GM06990 (cell line): ENCODE data around the gene PDZD2.

Experiments used
- DNase-seq: peaks from one replicate; pipeline ENCODE4 v3.0.0-alpha.2; 2011; ENCODE audit not compliant: insufficient read length; ENCODE audit errors: extremely low read depth
- H3K27me3 ChIP-seq: replicated peaks from 2 replicates; pipeline ENCODE4 v1.6.0; 2011; ENCODE audit warnings: low read length; ENCODE audit not compliant: control insufficient read depth, insufficient read depth
- H3K36me3 ChIP-seq: 2 replicates; pipeline ENCODE4 v1.5.1; 2011; ENCODE audit warnings: low read length; ENCODE audit not compliant: control insufficient read depth, insufficient read depth
- H3K4me3 ChIP-seq: replicated peaks from 2 replicates; pipeline ENCODE4 v1.5.1; 2011; ENCODE audit warnings: low read depth, mild to moderate bottlenecking, control low read depth, low read length
- TF ChIP-seq, protein P1 (sequence below): IDR thresholded peaks from 2 replicates; pipeline ENCODE4 v1.5.1; 2011; ENCODE audit warnings: low read length, control low read depth, mild to moderate bottlenecking, inconsistent platforms; ENCODE audit not compliant: insufficient read depth, poor library complexity, severe bottlenecking

PDZD2 gene

DNA sequence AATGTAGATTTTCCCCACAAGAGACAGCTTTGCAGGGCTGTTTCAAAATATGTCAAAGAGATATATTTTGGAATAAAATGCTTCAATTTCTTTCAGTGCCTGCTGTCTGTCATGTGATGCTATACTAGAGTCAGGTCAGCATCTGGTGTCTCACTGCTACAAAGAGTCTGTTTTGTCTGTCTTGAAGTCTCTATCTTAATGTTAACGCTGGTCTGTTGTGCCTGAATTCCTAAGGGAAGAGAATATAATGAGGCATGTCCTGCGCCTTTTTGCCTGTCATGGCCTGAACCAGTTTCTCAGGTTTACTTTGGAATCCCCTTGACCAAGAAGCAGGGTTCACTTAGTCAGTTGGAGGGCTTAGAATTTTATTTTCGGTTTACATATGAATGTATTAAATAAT, 176.4 kb downstream of the PDZD2 start:
- H3K4me3 ChIP-seq, result no peak overlapping the region
- H3K36me3 ChIP-seq, result no peaks in the 10 kb centered on the region
- TF ChIP-seq, protein P1, sequence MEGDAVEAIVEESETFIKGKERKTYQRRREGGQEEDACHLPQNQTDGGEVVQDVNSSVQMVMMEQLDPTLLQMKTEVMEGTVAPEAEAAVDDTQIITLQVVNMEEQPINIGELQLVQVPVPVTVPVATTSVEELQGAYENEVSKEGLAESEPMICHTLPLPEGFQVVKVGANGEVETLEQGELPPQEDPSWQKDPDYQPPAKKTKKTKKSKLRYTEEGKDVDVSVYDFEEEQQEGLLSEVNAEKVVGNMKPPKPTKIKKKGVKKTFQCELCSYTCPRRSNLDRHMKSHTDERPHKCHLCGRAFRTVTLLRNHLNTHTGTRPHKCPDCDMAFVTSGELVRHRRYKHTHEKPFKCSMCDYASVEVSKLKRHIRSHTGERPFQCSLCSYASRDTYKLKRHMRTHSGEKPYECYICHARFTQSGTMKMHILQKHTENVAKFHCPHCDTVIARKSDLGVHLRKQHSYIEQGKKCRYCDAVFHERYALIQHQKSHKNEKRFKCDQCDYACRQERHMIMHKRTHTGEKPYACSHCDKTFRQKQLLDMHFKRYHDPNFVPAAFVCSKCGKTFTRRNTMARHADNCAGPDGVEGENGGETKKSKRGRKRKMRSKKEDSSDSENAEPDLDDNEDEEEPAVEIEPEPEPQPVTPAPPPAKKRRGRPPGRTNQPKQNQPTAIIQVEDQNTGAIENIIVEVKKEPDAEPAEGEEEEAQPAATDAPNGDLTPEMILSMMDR, result no peak
- DNase-seq, result no peak
- no peaks in the 10 kb centered on the region for H3K27me3 ChIP-seq

DNA sequence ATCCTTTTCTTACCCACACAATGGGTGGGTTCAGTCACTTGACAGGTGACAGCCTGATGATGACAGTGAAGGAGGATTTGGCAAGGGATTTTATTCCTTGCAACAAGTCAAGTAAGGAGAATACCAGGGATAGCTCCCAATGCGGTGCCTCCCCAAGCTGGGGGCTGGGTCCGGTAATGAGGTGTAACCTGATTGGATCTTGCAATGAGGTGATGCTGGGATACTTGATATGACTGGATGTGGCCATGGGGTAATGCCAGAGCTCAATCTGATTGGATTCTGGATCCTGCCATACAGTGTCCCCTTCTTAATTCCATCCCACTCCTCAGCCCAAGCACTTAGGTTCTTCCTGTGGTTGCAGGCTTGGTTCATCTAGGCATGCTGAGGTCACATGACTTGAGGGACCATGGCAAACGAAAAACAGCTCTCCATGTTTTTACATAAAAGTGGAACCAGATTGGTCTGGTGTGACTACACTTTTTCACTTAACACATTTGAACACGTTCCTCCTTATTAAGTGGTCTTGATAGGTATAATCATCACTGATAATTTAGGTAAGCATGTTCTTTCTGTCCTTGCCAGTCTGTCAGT, 181.1 kb downstream of the PDZD2 start:
- Histone ChIP-seq H3K4me3 (no peak overlapping the region), H3K36me3 (no peaks in the 10 kb centered on the region), H3K27me3 (no peaks in the 10 kb centered on the region)
- no peak for DNase-seq
- TF ChIP-seq, protein P1, result no peak

DNA sequence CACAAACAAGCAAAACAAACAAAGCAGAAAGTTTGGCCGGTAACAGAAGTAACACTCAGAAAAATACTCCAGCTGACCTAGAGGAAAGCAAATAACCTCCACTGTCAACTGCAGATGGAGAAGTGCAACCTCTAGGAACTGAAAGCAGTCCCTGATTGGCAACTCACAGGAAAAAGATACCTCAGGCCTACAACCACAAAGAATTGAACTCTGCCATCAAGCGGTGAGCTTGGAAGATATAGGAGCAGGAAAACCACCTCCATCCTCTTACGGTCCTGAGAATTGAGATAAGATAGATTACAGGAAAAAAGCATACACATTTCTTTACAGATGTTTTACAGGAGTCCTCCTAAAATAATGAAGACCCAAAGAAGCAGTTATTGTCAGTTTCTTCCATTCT, 184.5 kb downstream of the PDZD2 start:
- no peaks in the 10 kb centered on the region for H3K27me3 ChIP-seq
- H3K4me3 ChIP-seq, result no peak overlapping the region
- DNase-seq, result no peak
- TF ChIP-seq, protein P1, result no peak
- no peaks in the 10 kb centered on the region for H3K36me3 ChIP-seq

DNA sequence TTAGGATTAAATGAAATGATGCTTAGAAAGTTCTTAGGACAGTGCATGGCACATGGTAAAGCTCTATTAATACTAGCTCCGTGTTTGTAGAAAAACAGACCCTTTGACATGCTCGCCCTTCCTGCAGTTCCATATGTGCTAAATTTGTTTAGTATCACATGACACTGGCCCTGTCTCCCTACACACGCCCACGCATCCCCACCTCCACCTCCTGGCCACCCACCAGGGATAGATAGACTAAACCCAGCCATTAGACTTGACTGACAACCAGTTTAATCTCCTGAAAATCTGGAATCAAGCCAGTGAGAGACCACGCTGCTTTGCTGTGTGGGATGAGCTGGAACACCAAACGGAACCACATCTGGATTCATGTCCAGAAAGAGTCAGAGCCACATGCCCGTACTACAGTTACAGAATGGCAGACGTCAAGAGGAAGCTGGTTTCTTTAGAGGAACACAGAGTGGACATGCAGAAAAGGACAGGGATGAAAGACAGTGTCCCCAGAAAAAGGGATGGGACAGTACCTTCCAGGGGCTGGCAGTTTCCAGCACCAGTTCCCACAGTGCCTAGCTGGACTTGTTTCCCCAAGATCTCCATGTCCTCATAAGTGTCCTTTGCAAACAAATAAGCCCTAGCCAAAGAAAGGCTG, 186.1 kb downstream of the PDZD2 start:
- DNase-seq, result no peak
- TF ChIP-seq, protein P1, result no peak
- no peaks in the 10 kb centered on the region for H3K36me3 ChIP-seq
- no peaks in the 10 kb centered on the region for H3K27me3 ChIP-seq
- H3K4me3 ChIP-seq, result no peak overlapping the region

DNA sequence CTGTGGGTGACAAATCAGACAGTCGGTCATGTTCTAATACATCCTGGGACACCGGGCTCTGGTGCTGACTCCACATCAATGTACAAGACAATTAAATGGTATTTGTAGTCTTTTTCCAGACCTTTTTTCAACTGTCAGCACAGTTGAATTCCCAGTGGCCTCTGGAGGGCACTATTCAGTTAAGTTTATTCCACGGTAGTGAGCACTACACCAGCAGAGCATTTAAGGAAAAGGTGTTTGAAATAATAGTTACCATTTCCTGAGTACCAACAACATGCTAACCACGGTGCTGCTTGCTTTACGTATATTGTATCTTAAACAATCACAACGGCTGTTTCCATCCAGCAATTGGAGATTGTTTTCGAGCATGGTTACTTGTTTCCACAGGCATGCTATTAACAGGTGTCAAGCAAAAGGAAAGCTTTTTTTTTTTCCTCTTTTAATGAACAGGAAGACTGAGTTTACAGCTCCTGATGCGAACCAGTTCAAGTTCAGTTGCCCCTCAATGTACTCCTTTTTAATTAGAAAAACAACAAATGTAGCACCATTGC, 186.7 kb downstream of the PDZD2 start:
- DNase-seq, result peak; percentile 4
- H3K4me3 ChIP-seq, result no peak overlapping the region
- no peaks in the 10 kb centered on the region for H3K27me3 ChIP-seq
- H3K36me3 ChIP-seq, result no peaks in the 10 kb centered on the region
- TF ChIP-seq, protein P1, result peak; percentile 59

DNA sequence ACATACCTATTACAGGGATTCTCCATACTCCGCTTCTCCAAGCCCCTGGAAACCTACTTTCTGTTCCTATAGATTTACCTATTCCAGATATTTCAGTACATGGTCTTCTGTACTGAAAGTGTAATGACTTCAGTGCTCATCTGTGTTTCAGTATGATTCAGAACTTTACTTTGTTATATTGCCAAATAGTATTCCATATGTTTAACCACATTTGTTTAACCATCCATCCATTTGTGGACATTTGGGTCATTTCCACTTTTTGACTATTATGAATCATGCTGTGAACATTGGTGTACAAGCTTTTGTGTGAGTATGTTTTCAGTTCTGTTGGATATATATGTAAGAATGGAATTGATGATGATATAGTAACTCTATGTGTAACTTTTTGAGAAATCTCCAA, 188.9 kb downstream of the PDZD2 start:
- no peak for DNase-seq
- TF ChIP-seq, protein P1, result no peak

More for the DNA sequence above, 188.9 kb downstream of the PDZD2 start:
- no peaks in the 10 kb centered on the region for H3K27me3 ChIP-seq
- H3K4me3 ChIP-seq, result no peak overlapping the region
- no peaks in the 10 kb centered on the region for H3K36me3 ChIP-seq
